Cortex of kidney (tissue), 1 donor: ENCODE results near the gene DMBX1.

Source experiments
- DNase-seq: peaks from one replicate; lab custom pipeline; 2025; lab: John Stamatoyannopoulos, UW

DMBX1 gene

DNA sequence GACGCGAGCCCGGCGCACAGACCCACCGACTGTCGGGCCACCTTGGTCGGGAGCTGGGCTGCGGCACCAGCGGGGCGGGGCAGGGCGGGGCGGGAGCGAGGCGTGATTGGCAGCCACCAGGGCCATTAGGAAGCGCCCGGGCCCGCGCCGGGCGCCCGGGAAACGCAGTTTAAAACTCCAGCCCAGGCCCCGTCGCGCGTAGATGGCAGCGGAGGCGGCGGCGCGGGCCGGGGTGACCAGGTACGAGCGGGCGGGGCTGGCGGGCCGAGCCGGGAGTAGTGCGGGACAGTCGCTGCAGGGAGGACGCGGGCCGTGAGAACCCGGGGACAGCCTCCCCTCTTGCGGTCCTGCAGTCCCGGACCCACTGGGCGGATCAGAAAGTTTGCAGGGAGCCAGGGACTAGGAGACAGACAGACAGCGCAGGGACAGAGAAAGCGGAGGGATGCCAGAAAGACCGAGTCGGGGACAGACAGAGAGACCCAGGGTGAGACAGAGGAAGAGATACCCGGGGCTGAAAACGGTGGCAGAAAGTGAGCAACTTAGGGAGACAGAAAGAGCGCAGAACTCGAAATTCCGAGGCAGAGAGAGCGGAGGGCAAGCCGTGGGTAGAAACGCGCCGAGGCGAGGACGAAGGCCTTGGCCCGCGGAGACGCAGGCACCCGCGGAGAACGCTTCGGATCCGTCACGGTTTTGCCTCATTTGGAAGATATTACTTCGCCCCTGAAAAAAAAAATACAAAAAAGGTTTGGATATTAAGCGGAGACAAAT lies at the start of gene DMBX1:
Gene DMBX1 (plus strand): TSS at position 199 of the 768 bp plus-strand sequence. CDS start 17,175 bp downstream, outside the sequence.
- no peak for DNase-seq

- no peak for DNase-seq
Measured at GRCh38 chr1:46440478-46440877, 49.2 kb upstream of the DMBX1 start.

GRCh38 chr1:46442317-46443161 lies 47.1 kb upstream of the DMBX1 start:
- DNase-seq = no peak

DNA sequence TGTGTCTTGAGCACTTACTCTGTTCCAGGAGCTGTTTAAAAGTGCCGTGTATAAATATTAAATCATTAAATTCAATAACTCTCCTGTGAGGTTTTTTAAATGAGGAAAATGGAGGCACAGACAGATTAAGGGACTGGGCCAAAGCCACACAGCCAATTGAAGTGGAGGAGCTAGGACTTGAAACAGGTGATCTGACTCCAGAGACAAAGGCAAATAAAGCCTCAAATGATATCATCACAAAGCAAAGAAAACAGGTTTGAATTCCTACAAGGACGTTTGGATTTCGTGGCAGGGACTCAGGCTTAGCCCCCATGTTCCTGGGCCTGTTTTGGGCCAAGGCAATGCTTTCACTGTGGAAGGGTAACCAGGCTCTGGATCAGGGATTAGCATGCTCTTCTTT lies 45.2 kb upstream of the DMBX1 start:
- no peak for DNase-seq

GRCh38 chr1:46445773-46446256 lies 43.8 kb upstream of the DMBX1 start:
- no peak for DNase-seq

DNA sequence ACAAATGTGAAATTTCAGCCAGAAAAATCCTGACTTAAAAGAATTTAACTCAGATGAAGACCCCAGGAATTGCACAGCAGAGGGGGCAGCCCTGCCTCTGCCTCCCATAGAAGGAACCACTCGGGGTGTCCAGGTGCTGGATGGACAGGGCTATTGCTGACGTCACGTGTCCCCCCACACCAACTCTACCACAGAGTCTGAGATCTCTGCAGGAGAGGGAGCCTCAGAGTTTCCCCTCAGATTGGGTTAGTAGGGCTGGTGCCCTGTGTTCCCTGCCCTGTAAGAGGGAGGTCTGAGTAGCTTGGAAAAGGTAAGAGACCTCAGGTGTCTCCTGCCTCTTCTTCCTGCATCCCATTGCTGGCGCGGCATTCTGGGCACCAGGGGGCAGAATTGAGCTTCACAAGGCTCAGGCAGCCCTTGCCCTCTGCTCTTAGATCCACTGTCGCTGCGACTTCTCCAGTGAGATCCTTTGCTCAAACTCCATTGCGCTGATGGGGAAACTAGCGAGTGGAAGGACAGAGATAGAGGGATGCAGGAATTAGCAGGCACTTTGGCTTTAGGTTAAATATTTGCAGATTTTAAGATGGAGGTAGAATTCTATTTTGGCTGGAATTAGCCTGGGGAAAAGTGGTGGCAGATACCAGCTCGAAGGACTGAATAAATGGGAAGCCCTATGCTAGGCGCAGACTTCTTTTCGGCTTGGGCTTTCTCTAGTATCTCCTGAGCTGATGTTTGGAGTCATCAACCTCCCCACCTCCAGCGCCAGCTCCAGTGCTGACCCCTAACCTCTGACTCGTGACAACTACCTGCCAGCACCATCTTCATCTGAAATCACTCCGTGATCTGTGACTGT lies 42.8 kb upstream of the DMBX1 start:
- DNase-seq = no peak

GRCh38 chr1:46447499-46448108 lies 42.0 kb upstream of the DMBX1 start:
- no peak for DNase-seq

GRCh38 chr1:46448109-46448911 lies 41.3 kb upstream of the DMBX1 start:
- no peak for DNase-seq

- no peak for DNase-seq
Measured at GRCh38 chr1:46449223-46450159, 40.1 kb upstream of the DMBX1 start.

DNA sequence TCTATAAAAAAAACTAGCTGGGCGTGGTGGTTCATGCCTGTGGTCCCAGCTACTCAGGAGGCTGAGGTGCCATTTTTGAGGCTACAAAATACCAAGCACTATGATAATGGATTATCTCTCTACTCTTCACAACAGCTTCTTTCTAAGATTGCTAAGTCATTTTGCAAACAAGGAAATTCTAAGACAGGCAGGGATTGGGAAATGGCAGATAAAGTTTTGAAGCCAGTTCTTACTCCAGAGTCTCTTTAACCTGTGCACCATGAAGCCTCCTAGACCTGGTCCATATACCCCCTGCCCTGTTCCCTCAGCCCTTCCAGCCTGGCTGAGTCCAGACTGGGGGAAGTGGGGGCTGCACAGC lies 39.5 kb upstream of the DMBX1 start:
- DNase-seq = no peak

DNA sequence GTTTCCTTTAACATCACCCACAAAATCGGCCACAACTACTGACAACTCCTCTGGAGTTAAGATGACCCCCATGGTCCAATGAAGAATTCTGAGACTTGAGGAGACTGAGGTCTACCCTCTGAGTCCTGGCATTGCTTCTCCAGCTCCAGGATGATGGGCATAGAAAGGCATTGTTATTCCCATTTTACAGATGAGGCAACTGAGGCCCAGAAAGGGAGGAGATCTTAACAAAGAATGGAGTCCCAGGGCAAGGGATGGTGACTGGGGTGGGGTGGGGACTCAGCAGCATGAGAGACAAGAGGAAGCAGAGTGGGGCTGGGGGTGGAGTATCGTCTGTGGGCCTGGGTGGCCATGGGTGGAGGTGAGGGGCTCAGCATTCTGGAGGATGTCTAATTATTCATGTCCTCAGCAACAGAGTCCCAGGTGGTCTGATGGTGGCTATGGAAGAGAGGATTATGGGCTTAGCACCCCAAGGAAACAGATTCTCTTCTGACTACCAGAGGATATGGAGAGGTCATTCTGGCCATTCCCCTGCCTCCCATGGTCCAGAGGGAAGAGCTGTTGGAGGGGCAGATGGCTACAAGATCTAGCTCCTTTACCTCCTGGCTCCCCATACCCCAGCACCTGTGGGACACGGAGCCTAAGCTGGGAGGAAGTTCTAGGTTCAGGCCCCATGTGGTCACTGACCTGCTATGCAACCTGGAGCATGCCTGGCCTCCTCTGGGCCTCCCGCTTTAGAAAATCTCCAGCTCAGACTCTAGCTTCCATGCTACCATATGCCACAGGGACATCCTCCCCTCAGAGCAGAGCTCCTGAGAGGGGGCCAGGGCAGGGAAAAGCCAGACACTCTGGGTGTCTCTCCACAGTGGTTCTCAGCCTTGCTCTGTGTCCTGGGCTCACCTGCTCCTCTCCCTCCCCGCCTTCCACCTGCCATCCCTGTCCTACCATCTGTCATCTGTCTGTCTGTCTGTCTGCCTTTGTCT lies 37.4 kb upstream of the DMBX1 start:
- DNase-seq = no peak

DNA sequence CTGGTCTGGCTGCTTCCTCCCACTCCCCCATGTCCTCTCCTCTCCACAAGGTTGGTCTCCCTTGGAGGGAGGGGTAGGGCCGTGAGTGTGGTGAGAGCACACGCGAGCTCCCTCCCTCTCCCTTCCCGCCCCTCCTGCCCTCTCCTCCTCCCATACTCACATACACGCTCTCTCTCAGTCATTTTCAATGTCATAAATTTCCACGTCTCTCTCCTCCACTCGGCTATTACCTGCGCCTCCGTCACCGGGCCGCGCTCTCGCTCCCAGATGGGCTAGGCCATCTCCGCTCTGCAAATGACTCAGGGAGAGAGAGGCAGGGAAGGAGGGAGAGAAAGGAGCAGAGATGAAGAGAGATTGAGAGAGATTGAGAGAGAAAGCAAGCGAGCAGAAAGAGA lies 36.7 kb upstream of the DMBX1 start:
- no peak for DNase-seq

DNA sequence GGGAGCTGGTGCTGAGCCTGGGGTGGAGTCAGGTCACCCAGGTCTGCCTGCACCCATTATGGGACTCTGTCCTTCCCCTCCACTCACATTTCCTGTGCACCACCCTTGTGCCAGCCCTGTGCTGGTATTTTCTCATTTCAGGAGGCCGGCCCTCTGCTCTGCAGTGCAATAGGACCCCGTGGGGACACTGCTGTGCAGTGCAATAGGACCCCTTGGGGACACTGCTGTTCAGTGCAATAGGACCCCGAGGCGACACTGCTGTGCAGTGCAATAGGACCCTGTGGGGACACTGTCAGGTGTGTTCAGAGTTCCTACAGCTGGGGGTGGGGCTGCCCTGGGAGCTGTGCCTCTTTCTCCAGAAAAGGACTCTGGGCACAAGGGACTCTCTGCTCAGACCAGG lies 36.2 kb upstream of the DMBX1 start:
- no peak for DNase-seq

GRCh38 chr1:46455951-46456350 lies 33.7 kb upstream of the DMBX1 start:
- no peak for DNase-seq

GRCh38 chr1:46456411-46456963 lies 33.1 kb upstream of the DMBX1 start:
- no peak for DNase-seq

- DNase-seq = no peak
Measured at GRCh38 chr1:46457178-46457577, 32.5 kb upstream of the DMBX1 start.

DNA sequence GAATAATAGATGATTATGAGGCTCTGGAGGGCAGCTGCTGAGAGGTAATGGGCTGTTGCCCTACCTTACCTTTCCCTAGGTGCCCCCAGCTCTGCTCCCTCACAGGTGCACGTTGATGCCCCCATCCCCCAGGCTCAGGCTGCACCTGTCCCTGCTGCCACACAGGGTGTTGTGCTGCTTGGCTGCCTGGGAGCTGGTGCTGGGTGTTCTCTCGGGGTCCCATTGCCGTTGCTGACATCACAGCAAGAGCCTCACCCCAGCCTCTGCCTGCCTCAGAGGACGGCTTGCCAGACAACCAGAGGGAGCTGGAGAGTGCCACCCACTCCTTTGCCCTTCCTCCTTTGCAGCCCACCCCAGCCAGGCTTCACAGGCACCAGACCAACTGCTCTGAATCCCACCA lies 31.4 kb upstream of the DMBX1 start:
- no peak for DNase-seq

DNA sequence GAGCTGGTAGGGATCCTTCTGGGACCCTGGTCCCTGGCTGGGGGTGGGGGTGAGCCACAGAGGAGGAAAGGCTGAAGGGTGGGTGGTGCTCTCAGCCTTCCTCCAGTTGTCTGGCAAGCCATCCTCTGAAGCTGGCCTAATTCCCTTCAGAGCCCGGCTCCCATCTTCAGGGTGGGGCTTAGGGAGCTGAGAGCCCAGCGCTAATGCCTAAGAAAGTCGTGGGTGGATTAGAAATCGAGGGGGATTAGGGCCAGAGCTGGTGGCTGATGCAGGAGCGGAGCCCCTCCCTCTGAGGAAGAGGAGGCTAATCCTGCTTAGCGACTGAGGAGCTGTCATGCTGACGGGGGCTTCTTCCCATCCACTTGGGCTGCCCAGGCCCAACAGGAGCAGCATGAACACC lies 30.8 kb upstream of the DMBX1 start:
- no peak for DNase-seq
